GM10248 (cell line): Measurements from ENCODE around the gene TTC6.

Source experiments
- CTCF ChIA-PET: fragments of 300-600 bp; sonication (Branson Sonifier 250); formaldehyde crosslinking; extraction: SDS; loops from one replicate; lab custom pipeline; 2021; ENCODE audit warnings: antibody characterized with exemption; lab: Yijun Ruan, JAX
- POLR2A ChIA-PET: fragments of 350-650 bp; sonication (Branson Sonifier 250); formaldehyde crosslinking; extraction: SDS; loops from one replicate; lab custom pipeline; 2020; ENCODE audit warnings: antibody characterized with exemption; lab: Yijun Ruan, JAX
- DNase-seq: peaks from one replicate; pipeline ENCODE4 v3.0.0; 2012; ENCODE audit errors: extremely low spot score
- CTCF ChIP-seq: IDR thresholded peaks from 2 replicates; pipeline ENCODE4 v1.5.1; 2012; ENCODE audit warnings: mild to moderate bottlenecking, low read depth; ENCODE audit errors: extremely low read depth, missing control alignments, control extremely low read depth

The TTC6 gene

DNA sequence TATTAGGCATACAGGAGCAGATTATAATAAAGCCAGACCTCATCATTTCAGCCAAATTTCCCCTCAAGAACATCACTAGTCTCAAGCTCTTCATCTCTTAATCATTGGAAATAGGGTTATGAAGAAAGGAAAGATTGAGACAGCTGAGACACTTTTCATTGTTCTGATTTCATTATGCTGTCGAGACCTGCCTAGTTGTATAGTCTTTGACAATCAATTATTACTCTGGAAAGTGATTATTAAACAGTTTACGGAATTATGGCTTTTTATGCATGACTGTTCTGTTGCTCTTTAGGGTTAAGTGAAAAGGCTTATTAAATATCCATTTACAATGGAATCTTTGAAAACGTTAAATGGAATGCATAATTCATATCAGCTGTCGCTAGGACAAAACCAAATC is 48.3 kb downstream of the TTC6 start:
- POLR2A ChIA-PET, result no interaction called here
- no peak for DNase-seq
- CTCF ChIA-PET, result interaction anchor here (1.3 kb wide), 2 partner anchors 22 to 33 kb away, joined by 3 read pairs; no protein-coding TSS in a partner anchor
- no peak for TF ChIP-seq CTCF
